Lower leg skin (tissue), 4 donors: ENCODE measurements around the gene GIMD1. TPM values are rescaled to one million over a fixed set of nuclear protein-coding genes. Genes with fewer than 3 reads are reported as not detected.
A peak's percentile ranks its signal among the peaks of the same experiment; 100 is the strongest.

ENCODE experiments used
- DNase-seq, 2 donors: peaks; one replicate each; pipeline ENCODE4 v3.0.0-alpha.2; 2019; ENCODE audit warnings: low spot score in 2 of 2
- H3K4me3 ChIP-seq: fragments of 200-600 bp; sonication (generic); 2 replicates; pipeline ENCODE4 v1.5.1; 2017; ENCODE audit warnings: mild to moderate bottlenecking, low read depth; ENCODE audit not compliant: poor library complexity, severe bottlenecking
- POLR2A ChIP-seq, 2 donors: fragments of 450-650 bp; IDR thresholded peaks; one replicate each; pipeline ENCODE4 v1.6.1; 2016 to 2017; ENCODE audit warnings: antibody characterized with exemption in 2 of 2, mild to moderate bottlenecking in 1 of 2, moderate library complexity in 1 of 2
- WGBS, 2 donors: methylation state at CpG; one replicate each; pipeline ENCODE4 v1.1.5; 2018; 5-methylcytosine and 5-hydroxymethylcytosine counted together
- intact Hi-C: fragments of 100-400 bp; cut with DNase I; formaldehyde crosslinking; loops from one replicate; pipeline ENCODE4 v1.15.0; 2023; ENCODE audit warnings: low total_unique reads
- total RNA-seq, 4 donors: library from RNA; depleted of rRNA; stranded (reverse); fragments of >200 nt; gene quantifications; one replicate each; pipeline ENCODE4 v1.1.0, GENCODE V29; 2016
- TF ChIP-seq, protein P1 (sequence below), 3 donors: fragments of 450-650 bp; IDR thresholded peaks; one replicate each; pipeline ENCODE4 v1.5.1; 2016; ENCODE audit warnings: antibody characterized with exemption in 3 of 3, mild to moderate bottlenecking in 3 of 3, moderate library complexity in 2 of 3

GIMD1 gene
- total RNA-seq, 4 donors from 2014 or later: not detected

DNA sequence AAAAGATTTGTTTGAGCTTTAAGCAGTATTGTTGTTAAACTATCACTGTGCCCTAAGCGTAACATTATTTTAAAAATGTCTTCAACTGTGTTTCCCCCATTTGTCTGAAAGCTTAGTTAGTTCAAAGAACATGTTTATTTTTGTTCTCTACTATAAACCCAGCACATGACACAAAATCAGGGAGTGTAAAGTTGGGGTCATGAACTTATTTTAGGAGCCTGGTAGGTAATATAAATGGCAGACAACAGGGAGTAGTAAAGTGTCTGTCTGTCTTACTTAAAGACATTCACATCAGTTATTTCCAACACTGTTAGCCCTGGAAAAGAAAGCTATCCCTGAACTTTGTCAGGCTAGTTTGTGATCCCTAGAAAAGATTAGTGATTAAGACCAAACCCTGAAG, 48.3 kb downstream of the GIMD1 start:
- 94 to 98% methylated on average over 1 of the region's 1 CpG for WGBS, 2 donors
- DNase-seq: no peak
- TF ChIP-seq, protein P1, sequence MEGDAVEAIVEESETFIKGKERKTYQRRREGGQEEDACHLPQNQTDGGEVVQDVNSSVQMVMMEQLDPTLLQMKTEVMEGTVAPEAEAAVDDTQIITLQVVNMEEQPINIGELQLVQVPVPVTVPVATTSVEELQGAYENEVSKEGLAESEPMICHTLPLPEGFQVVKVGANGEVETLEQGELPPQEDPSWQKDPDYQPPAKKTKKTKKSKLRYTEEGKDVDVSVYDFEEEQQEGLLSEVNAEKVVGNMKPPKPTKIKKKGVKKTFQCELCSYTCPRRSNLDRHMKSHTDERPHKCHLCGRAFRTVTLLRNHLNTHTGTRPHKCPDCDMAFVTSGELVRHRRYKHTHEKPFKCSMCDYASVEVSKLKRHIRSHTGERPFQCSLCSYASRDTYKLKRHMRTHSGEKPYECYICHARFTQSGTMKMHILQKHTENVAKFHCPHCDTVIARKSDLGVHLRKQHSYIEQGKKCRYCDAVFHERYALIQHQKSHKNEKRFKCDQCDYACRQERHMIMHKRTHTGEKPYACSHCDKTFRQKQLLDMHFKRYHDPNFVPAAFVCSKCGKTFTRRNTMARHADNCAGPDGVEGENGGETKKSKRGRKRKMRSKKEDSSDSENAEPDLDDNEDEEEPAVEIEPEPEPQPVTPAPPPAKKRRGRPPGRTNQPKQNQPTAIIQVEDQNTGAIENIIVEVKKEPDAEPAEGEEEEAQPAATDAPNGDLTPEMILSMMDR (IDR thresholded peaks at IDR 0.05): no peak
- no peak for TF ChIP-seq POLR2A (IDR thresholded peaks at IDR 0.05)
- intact Hi-C loops: no loop called here
- H3K4me3 ChIP-seq: no peak overlapping the region

DNA sequence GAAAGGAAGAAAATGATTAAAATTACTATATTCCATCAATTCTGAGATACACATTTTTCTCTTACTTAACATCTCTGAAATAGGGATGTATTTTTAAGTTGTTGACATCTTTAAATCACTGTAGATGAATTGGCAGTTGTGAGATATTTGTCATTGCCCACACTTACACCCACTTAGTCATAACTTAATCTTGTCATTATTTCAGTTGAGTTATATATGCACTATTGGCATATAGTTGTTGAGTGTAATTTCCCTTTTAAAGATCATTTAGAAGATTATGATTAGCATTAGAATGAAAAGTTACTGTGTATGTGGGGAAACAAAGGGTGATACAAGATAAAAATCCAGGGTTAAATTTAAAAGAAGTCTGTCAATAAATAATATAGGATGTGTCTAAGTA, 50.1 kb downstream of the GIMD1 start:
- TF ChIP-seq, protein P1 (IDR thresholded peaks at IDR 0.05): no peak
- no peak for TF ChIP-seq POLR2A (IDR thresholded peaks at IDR 0.05)
- no peak overlapping the region for H3K4me3 ChIP-seq
- intact Hi-C loops: no loop called here
- no peak for DNase-seq

DNA sequence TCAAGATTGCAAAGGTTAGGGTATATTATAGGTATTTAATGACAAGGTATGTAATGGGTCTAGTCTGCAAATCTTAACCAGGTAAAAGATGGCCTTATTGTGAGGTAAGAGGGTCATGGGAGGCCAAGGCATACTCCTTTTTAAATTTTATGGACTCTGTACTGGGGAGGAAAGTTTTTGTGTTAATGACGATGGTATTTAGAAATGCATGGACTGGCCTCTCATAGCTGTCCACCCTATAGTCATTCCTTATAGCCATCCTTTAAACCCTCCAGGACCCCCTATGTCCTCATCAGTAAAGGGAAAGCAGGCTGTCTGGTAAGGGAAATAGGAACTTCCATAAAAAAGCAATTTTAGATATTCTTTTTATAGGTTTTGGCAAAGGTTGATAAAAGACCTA, 50.8 kb downstream of the GIMD1 start:
- DNase-seq: no peak
- no peak overlapping the region for H3K4me3 ChIP-seq
- 81 to 83% methylated on average over 1 of the region's 1 CpG for WGBS, 2 donors
- intact Hi-C loops: no loop called here
- no peak for TF ChIP-seq POLR2A (IDR thresholded peaks at IDR 0.05)
- TF ChIP-seq, protein P1 (IDR thresholded peaks at IDR 0.05): no peak

DNA sequence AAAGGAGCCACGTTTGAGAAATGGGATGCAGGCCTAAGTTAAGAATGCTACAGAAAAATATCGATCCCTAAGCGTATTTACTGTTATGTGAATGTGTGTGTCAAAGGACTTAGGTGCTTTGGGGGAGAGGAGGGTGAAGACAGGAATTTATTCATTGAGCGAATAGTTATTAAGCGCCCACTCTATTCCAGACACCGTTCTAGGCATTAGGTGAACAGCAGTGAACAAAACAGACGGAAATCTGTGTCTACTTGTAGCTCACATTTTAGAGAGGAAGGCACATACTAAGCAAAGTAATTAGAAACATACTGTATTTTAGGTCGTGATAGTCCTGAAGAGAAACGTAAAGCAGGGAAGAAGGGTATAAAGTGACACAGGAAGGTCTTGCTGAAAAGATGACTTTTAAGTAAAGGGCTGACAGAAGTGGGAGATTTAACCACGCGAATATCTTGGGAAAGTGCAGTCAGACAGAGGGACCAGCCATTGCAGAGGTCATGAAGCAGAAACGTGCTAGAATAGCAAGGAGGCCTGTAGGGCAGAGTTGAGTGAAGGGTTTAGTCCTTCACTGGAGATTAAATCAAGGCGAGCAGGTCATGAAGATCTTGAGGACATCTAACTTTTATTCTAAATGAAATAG, 51.7 kb downstream of the GIMD1 start:
- peak overlapping the region; percentile 73 for H3K4me3 ChIP-seq
- intact Hi-C loops: no loop called here
- TF ChIP-seq, protein P1 (IDR thresholded peaks at IDR 0.05): no peak
- TF ChIP-seq POLR2A (IDR thresholded peaks at IDR 0.05): no peak
- DNase-seq: no peak
- 3 to 4% methylated on average over 13 of the region's 13 CpGs for WGBS, 2 donors

DNA sequence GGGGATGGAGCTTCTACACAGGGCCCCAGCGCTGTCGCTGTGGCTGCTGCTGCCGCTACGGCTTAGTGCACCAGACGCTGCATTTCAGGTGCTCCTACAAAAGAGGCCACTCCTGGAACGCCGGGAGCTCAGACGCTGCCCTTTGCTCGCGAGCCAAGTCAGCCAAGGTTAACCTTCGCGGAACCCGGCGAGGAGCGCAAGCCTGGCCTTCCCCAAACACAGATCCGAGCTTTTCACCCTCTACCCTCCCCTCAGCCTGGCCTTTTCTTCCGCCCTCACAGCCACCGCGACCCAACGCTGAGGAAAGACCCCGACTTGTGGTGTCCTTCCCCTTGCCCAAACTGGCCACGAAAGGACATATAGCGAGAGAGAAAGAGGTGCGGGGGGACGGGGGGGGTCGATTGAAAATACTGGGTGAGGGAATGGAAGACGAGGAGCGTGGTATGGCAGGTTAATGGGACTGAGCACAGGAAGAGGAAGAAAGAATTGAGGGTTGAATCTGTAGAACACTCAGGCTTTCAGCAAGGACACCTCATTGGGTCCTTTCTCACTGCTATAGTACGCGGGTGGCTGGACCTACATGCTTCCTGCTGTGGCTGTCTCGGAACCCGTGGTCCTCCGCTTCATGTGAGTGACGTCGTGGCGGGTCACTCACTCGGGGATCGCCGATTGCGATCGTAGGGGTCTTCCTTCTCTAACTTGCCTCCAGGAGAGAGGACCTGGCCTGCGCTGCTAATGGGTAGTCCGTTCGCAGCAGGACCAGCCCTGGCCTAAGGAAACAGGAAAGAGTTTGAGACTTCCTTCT, 52.4 kb downstream of the GIMD1 start, which contains the start of the genes AIMP1 and TBCK:
AIMP1 (plus strand) TSS at position 583 of the 805 bp plus-strand sequence. CDS start 8,460 bp downstream, outside the sequence.
TBCK (minus strand) TSS at position 242 of the 805 bp plus-strand sequence. CDS start 7,249 bp downstream, outside the sequence.
- intact Hi-C loops: no loop called here
- peak; percentile 89 to 97 for DNase-seq
- 0% methylated on average over 42 to 43 of the region's 44 CpGs for WGBS, 2 donors
- peak within 1 kb of the TSS; percentile 73 for H3K4me3 ChIP-seq
- TF ChIP-seq POLR2A (IDR thresholded peaks at IDR 0.05): peak in 1 of 2 donors; percentile 73
- TF ChIP-seq, protein P1 (IDR thresholded peaks at IDR 0.05): no peak
